H1 (cell line): Measurements from ENCODE around the gene SGCD. TPM values are rescaled to one million over a fixed set of nuclear protein-coding genes. Genes with fewer than 3 reads are reported as not detected.

Experiments
- ASH2L ChIP-seq: fragments of 200-600, 300-600 bp; sonication (generic); IDR thresholded peaks from one replicate; pipeline ENCODE4 v1.7.1; 2017; ENCODE audit warnings: low read length
- CBX5 ChIP-seq: fragments of 300-800, 300-1000 bp; sonication (generic); IDR thresholded peaks from 2 replicates; pipeline ENCODE4 v1.7.1; 2016; ENCODE audit warnings: antibody characterized with exemption, low read length, low read depth
- EP300 ChIP-seq, 2 experiments: IDR thresholded peaks; 1 replicate in 1 of 2; 2 replicates in 1 of 2; pipeline ENCODE4 v1.6.1; 2011 to 2012; ENCODE audit warnings: low read depth in 2 of 2, low read length in 2 of 2, mild to moderate bottlenecking in 2 of 2, borderline replicate concordance in 1 of 2, inconsistent platforms in 1 of 2, moderate library complexity in 1 of 2
- JUN ChIP-seq: IDR thresholded peaks from 2 replicates; pipeline ENCODE4 v1.6.1; 2011; ENCODE audit warnings: low read depth, mild to moderate bottlenecking, improper control_type of control experiment, low read length
- KDM4A ChIP-seq: IDR thresholded peaks from one replicate; pipeline ENCODE4 v1.7.1; 2012; ENCODE audit warnings: low read depth, mild to moderate bottlenecking, moderate library complexity, low read length, inconsistent platforms; ENCODE audit not compliant: severe bottlenecking
- SAP30 ChIP-seq: fragments of 300-600 bp; sonication (generic); IDR thresholded peaks from 2 replicates; pipeline ENCODE4 v1.7.1; 2012; ENCODE audit warnings: low read length, moderate library complexity, mild to moderate bottlenecking, inconsistent platforms; ENCODE audit not compliant: insufficient read depth, insufficient replicate concordance
- polyA plus RNA-seq, 7 experiments: library from polyadenylated mRNA; depleted of rRNA in 3 of 7; stranded (reverse) in 5 of 7; unstranded in 2 of 7; fragments of >200 nt in 5 of 7; fragments of 200-250 nt in 2 of 7; gene quantifications; 1 replicate in 5 of 7; 2 replicates in 1 of 7; 4 replicates in 1 of 7; pipeline versions ENCODE4 v1.2.1 to v1.2.3, GENCODE V29; 2011 to 2013; ENCODE audit warnings: missing spikeins in 2 of 7, mixed read lengths in 2 of 7
- total RNA-seq: library from RNA; stranded (reverse); fragmentation: NEBNext Ultra II Directional; extraction: Animal tissue kit (Norgen Biotek cat#: 25700); gene quantifications from 2 replicates; pipeline ENCODE4 v1.2.1, GENCODE V29; 2021

The SGCD gene
- total and polyA plus RNA-seq, 2 of the 8 experiments (the other 6 are each of a cell fraction or from before 2014, with no cell fraction given) = 0.04 to 0.08 TPM

GRCh38 chr5:156621719-156622118 lies 294.8 kb downstream of the SGCD start (continued):
- TF ChIP-seq EP300 (IDR thresholded peaks at IDR 0.05; ENCODE audit: borderline replicate concordance in 1 of 2, low read depth in 2 of 2, low read length in 2 of 2) = no peak
- no peak for TF ChIP-seq SAP30
- TF ChIP-seq ASH2L = no peak
- no peak for TF ChIP-seq JUN
- TF ChIP-seq CBX5 = no peak
- TF ChIP-seq KDM4A = no peak
